HG02759 (cell line): Measurements from ENCODE around the gene CLN6.

Experiments used
- ATAC-seq: cut with Tn5 transposase; IDR thresholded peaks from one replicate; pipeline ENCODE4 v1.9.1; 2021; ENCODE audit warnings: mild to moderate bottlenecking, moderate library complexity; ENCODE audit not compliant: unreplicated experiment

Gene CLN6

DNA sequence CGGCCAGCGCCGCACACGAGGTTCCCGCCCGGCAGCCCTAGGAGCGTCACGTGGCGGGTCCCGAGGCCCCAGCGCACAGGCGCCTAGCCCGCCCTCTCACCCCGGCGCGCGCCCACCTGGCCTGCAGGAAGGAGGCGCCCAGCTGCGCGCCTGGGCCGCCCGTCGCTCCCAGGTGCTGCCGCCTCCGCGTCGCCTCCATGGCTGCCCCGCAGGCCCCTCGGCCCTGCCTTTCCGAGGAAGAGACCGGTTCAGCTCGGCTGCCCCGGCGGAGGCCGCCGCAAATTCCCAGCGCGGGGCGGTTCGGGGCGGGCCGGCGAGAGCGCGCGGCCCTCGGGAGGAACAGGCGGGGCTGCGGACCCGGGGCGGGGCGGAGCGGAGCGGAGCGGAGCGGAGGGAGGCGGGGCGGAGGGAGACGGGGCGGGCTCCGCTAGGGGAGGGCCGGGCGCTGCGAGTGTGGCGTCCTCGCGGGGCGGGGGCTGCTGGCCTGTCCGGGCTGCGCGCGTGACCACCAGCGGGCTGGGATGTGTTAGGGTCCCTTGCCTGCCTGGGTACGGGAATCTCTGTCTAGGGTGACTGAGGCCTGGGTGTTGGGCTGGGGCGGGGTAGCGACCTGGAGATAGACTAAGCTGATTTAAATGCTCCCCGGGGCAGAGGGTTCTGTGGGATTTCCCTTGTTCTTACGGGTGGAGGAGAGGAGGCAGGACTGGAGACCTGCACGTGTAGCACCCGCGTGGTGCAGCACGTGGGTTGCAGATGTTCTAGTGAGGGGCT, at the start of gene CLN6:
CLN6 (minus strand) TSS at position 343 of the 771 bp plus-strand sequence; CDS start at position 199, 144 bp downstream.
- peak; percentile 83 for ATAC-seq

- peak; percentile 10 for ATAC-seq
Observed at GRCh38 chr15:68278595-68279405, 49.3 kb upstream of the CLN6 start.

- no peak for ATAC-seq
Observed at GRCh38 chr15:68278345-68278594, 48.7 kb upstream of the CLN6 start.

DNA sequence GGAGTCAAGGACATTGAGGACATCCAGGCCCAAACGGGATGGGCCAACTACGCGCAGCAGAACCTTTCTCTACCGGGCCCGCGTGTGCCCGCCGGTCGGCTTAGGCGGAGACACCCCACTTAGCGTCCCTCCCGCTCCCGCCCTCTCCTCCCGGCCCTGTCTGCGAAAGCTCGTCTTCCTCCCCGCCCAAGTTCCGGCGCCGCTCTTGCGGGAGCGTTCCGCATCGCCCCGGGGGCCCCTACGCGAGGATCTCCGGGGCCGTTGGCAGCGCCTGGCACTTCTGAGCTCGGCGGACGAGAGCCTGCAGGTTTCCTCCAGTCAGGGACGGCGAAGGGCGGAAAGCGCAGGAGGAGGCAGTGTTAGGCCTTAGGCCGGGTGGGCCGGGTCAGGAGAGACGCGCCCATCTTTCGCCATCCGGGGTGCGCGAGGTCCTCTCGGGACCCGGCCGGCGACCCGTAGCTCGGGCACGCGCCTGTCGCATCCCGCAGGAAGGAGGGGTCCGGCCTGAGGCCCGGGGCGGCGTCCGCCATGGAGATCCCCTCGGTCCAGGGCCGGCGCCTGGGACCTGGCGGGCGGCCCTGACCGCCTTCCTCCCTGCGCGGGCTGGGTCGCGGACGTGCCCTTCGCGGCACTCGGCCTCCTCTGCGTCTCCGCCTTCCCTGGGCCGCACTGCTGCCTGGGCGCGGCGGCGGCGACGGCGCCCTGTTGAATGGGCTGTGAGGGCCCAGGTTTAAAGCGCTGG, 48.2 kb upstream of the CLN6 start, which contains the start of gene FEM1B:
FEM1B (plus strand) TSS at position 143 of the 742 bp plus-strand sequence. CDS start 673 bp downstream, outside the sequence.
- ATAC-seq, result peak; percentile 82

DNA sequence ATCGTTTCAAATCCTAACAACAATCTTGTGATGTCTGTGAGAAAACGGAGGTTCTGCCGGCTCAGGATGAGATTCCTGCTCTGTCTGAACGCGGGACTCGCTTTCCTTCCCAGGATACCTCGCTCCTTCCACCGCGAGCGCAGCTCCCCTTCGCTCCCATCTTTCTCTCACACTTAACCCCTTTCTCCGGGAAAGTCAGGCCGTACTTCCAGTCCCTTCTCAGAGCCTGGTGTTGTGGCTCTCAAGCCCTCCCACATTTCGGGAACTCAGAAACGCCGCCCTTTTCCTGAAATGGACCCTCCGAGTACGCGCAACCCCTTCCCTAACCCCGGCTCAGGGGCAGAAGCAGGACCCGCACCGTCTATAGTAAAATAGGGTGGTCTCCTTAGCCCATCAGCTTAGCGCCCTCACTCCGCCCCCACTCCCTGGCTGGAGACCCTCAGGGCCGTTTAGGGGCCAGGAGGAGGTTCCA, 47.6 kb upstream of the CLN6 start:
- peak; percentile 12 for ATAC-seq

DNA sequence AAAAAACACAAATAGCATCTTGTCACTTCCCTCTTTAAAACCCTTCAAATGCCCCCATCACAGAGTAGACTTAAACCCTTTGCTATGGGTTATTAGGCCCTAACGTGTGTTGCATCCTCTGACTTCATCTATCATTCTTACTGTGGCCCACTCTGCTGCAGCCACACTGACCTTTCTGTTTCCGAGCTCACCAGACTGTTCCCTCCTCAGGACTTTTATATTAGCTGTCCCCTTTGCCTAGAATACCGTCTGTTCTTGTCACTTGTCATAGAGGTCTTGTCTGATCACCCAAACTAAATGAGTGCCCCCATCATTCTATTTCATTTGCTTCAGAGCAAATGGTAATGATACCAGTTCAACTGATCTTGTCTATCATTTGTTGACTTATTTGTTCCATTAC, 47.1 kb upstream of the CLN6 start:
- no peak for ATAC-seq

DNA sequence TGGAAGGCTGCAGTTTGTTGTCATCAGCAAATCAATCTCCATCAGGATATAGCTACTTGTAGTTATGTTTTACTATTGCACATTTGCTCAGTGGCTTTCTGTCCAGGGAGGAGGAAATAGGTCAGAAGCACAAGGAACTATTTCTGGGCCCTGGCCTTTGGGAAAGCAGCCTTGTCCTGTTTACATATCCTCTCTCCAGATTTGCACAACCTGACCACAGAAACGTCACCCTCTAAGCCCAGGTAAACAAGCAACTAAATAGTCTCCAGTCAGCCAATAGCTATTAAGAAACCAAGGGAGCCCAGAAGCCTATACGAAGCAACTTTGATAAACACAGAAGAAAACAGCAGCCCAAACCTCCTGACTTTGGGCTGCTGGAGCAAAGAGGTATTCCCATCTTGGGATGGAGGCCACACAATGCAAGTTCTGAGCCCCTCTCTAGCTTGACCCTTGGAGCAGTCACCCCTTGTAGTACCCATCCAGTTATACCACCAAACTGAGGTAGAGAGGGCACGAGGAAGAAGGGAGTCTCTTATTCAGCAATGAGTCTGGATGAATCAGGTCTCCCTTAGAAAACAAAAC, 45.7 kb upstream of the CLN6 start:
- no peak for ATAC-seq

GRCh38 chr15:68274201-68274848, 44.8 kb upstream of the CLN6 start:
- ATAC-seq, result no peak

- ATAC-seq, result no peak
Observed at GRCh38 chr15:68272721-68273271, 43.3 kb upstream of the CLN6 start.

GRCh38 chr15:68271854-68272471, 42.4 kb upstream of the CLN6 start:
- ATAC-seq, result no peak

- ATAC-seq, result no peak
Observed at GRCh38 chr15:68268405-68268804, 38.9 kb upstream of the CLN6 start.

DNA sequence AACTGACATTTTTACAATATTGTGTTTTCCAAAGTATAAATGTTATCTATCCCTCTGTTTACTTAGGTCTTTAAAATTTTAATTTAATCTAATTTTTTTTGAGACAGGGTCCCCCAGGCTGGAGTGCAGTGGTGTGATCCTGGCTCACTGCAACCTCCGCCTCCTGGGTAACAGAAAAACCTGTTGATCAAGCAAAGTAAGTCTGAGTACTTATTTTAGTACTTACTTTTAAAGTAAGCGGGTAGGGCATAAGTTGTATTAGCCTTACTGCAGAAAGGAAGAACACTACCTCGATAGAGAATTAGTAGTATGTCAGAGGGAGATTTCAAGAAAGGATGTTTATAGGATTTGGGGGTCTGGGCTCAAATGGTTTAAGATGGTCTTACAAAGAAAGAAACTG, 36.1 kb upstream of the CLN6 start:
- ATAC-seq, result no peak

DNA sequence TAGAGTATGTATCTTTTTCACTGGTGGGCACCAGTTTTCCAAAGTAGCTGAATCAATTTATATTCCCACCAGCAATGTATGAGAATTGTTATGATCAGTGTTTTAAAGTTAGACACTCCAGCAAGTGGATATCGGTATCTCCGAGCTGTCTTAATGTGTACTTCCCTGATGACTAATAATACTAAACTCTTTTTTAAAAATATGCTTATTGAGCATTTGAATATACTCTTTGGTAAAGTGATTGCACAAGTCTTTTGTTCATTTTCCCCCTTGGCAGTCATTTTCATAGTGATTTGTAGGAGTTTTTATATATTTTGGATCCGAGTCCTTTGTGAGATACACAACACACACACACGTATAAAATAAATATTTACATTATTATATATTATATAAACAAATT, 35.6 kb upstream of the CLN6 start:
- no peak for ATAC-seq

GRCh38 chr15:68264282-68264681, 34.8 kb upstream of the CLN6 start:
- no peak for ATAC-seq

- no peak for ATAC-seq
Observed at GRCh38 chr15:68262514-68263356, 33.2 kb upstream of the CLN6 start.

DNA sequence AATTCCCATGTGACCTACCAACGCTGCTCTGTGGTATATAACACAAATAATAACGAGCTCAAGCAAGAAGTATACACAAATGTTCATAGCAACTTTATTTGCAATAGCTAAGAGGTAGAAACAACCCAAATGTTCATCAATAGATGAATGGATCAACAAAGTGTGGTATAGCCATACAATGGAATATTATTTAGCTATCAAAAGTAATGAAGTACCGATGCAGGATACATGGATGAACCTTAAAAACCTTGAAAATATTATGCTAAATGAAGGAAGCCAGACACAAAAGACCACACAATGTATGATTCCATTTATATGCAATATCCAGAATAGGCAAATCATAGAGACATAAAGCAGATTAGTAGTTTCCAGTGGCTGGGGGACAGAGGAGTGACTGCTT, 32.5 kb upstream of the CLN6 start:
- ATAC-seq, result no peak

DNA sequence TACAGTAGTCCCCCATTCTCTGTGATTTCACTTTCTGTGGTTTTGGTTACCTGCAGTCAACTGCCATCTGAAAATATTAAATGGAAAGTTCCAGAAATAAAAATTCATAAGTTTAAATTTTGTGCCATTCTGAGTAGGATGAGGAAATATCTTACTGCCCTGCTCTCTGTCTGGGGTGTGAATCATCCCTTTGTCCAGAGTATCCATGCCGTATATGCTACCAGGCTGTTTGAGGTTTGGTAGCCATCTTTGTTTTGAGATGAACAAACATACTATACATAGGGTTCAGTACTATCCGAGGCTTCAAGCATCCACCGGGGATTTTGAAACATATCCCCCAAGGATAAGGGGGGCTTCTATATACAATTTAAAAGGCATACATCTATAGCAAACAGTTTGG, 31.7 kb upstream of the CLN6 start:
- no peak for ATAC-seq

GRCh38 chr15:68259883-68260282, 30.4 kb upstream of the CLN6 start:
- ATAC-seq, result no peak

GRCh38 chr15:68258692-68259091, 29.2 kb upstream of the CLN6 start:
- ATAC-seq, result no peak
